Measurements from ENCODE around the gene OSBPL7. TPM values are rescaled to one million over a fixed set of nuclear protein-coding genes. Genes with fewer than 3 reads are reported as not detected.

The OSBPL7 gene
- total RNA-seq, 2 donors from 2014 or later = 18.2 to 42.2 TPM

DNA sequence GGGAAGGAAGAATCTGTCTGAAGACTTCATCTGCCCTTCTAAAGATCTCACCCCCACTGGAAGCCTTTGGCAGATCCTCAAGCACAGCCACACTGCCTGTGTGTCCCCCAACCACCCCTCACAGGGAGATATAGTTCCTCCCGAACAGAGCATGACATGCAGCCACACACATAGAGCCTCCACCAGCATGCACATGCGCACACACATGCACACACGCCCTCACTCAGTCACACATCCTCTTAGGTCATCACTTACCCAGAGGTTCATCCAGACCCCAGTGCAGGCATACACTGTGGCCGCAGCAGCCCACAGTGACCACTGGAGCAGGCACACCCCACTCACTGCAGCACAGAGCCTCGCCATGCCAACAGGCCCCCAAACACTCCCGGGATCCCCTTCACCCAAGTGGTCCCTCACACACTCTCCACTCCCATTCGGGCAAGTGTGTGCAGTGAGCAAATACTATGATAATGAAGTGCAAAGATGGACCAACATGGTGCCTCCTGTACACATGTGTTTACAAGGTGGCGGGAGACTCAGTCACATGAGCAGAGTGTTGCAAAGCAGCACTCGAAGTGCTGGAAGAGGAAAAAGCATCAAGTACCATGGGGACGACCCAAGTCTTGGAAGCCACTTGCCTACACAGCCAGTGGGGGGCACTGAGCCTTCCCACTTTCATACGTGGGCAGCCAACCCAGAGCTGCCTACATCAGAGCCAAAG lies 46.4 kb upstream of the OSBPL7 start:
- ATAC-seq (no peak), DNase-seq (no peak)
- Histone ChIP-seq H3K4me3 (no peak overlapping the region), H3K27ac (no peak overlapping the region), H3K36me3 (replicated peaks in 1 of 2; ENCODE audit: insufficient read depth in 1 of 2, low read depth in 2 of 2) (no peaks in the 10 kb centered on the region), H3K27me3 (peaks cover 3 to 13% of the 10 kb centered on the region in 2 donors), H3K9me3 (no peaks in the 10 kb centered on the region), H3K4me1 (no peaks in the 10 kb centered on the region)
- TF ChIP-seq POLR2A (IDR thresholded peaks at IDR 0.05) = no peak
- TF ChIP-seq, protein P1, sequence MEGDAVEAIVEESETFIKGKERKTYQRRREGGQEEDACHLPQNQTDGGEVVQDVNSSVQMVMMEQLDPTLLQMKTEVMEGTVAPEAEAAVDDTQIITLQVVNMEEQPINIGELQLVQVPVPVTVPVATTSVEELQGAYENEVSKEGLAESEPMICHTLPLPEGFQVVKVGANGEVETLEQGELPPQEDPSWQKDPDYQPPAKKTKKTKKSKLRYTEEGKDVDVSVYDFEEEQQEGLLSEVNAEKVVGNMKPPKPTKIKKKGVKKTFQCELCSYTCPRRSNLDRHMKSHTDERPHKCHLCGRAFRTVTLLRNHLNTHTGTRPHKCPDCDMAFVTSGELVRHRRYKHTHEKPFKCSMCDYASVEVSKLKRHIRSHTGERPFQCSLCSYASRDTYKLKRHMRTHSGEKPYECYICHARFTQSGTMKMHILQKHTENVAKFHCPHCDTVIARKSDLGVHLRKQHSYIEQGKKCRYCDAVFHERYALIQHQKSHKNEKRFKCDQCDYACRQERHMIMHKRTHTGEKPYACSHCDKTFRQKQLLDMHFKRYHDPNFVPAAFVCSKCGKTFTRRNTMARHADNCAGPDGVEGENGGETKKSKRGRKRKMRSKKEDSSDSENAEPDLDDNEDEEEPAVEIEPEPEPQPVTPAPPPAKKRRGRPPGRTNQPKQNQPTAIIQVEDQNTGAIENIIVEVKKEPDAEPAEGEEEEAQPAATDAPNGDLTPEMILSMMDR (IDR thresholded peaks at IDR 0.05) = no peak
- intact Hi-C loops (cut with DNase I) = no loop called here
- WGBS, 2 donors = 70 to 80% methylated on average over 9 to 11 of the region's 11 CpGs

DNA sequence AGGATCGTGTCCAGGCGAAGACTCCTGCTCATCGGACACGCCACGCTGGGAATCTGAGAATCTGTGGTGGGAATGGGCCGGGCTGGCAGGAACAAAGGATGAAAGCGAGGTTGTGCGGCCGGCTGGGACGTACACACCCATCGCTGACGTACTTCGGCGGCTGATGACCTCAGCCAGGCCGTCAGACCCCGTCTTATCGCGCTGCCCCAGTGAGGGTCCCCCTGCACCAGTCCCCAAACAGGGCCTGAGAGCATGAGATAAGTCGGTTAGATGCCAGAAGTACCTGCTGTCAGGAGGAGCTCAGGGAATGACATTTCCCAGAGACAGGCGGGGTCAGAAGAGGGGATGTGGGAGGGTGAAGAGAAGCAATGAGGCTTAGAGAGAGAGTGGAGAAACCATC lies 45.3 kb upstream of the OSBPL7 start:
- Histone ChIP-seq H3K27me3 (peaks cover 3 to 4% of the 10 kb centered on the region in 2 donors), H3K27ac (no peak overlapping the region), H3K4me1 (no peaks in the 10 kb centered on the region), H3K4me3 (no peak overlapping the region), H3K36me3 (replicated peaks in 1 of 2; ENCODE audit: insufficient read depth in 1 of 2, low read depth in 2 of 2) (no peaks in the 10 kb centered on the region), H3K9me3 (no peaks in the 10 kb centered on the region)
- no peak for DNase-seq
- WGBS, 2 donors = 54 to 58% methylated on average over 19 to 20 of the region's 20 CpGs
- TF ChIP-seq, protein P1 (IDR thresholded peaks at IDR 0.05) = no peak
- no peak for TF ChIP-seq POLR2A (IDR thresholded peaks at IDR 0.05)
- intact Hi-C loops (cut with DNase I) = no loop called here
- ATAC-seq = no peak

DNA sequence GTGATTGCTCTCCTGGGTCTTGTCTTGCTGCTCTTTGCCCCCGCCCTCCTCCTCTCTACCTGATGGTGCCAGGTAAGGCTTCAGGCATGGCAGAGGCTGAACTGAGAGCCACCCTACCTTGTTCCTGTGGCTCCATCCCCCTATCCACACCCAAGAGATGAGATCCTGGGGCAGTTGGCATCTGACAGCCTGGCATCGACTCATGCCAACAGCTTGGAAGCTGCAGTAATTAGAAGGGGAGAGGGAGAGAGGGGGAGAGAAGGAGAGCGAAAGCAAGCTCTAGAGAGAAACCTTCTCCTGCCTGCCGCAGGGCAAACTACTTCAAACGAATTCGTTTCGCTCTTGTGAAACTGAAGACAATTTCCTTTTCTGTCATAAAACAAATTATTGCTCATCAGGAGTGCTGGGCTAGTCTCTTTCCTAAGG lies 43.2 kb upstream of the OSBPL7 start:
- intact Hi-C loops (cut with DNase I) = no loop called here
- Histone ChIP-seq H3K4me1 (no peaks in the 10 kb centered on the region), H3K9me3 (no peaks in the 10 kb centered on the region), H3K4me3 (no peak overlapping the region), H3K27me3 (no peaks in the 10 kb centered on the region), H3K36me3 (replicated peaks in 1 of 2; ENCODE audit: insufficient read depth in 1 of 2, low read depth in 2 of 2) (no peaks in the 10 kb centered on the region), H3K27ac (no peak overlapping the region)
- TF ChIP-seq POLR2A (IDR thresholded peaks at IDR 0.05) = no peak
- TF ChIP-seq, protein P1 (IDR thresholded peaks at IDR 0.05) = no peak
- no peak for DNase-seq
- WGBS, 2 donors = 53 to 56% methylated on average over 7 of the region's 7 CpGs
- ATAC-seq = no peak

GRCh38 chr17:47862621-47863440 lies 41.2 kb upstream of the OSBPL7 start:
- Histone ChIP-seq H3K4me1 (no peaks in the 10 kb centered on the region), H3K4me3 (no peak overlapping the region), H3K27ac (no peak overlapping the region), H3K27me3 (no peaks in the 10 kb centered on the region), H3K36me3 (replicated peaks in 1 of 2; ENCODE audit: insufficient read depth in 1 of 2, low read depth in 2 of 2) (no peaks in the 10 kb centered on the region), H3K9me3 (no peaks in the 10 kb centered on the region)
- TF ChIP-seq POLR2A (IDR thresholded peaks at IDR 0.05) = no peak
- ATAC-seq (no peak), DNase-seq (no peak)
- intact Hi-C loops (cut with DNase I) = no loop called here
- WGBS, 2 donors = 65 to 70% methylated on average over 7 of the region's 7 CpGs

DNA sequence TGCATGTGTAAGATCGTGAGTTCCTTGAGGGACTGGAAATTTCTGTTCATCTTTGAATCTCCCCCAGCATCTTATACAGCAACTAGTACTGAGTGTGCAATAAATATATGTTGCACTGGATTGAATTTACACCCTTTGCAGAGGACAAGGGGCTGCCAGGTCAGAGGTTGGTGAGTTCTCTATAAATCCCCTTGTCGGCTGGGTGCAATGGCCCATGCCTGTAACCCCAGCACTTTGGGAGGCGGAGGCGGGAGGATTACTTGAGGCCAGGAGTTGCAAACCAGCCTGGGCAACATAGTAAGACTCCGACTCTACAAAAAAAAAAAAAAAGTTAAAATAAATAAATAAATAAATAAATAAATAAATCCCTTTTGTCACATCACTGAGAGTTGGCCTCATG lies 38.8 kb upstream of the OSBPL7 start:
- DNase-seq (no peak), ATAC-seq (no peak)
- H3K4me1 ChIP-seq = no peaks in the 10 kb centered on the region
- intact Hi-C loops (cut with DNase I) = no loop called here
- H3K36me3 ChIP-seq (replicated peaks in 1 of 2; ENCODE audit: insufficient read depth in 1 of 2, low read depth in 2 of 2) = no peaks in the 10 kb centered on the region
- TF ChIP-seq, protein P1 (IDR thresholded peaks at IDR 0.05) = no peak
- TF ChIP-seq POLR2A (IDR thresholded peaks at IDR 0.05) = no peak
- no peaks in the 10 kb centered on the region for H3K9me3 ChIP-seq
- H3K27me3 ChIP-seq = no peaks in the 10 kb centered on the region
- 72 to 82% methylated on average over 5 of the region's 5 CpGs for WGBS, 2 donors
- H3K27ac ChIP-seq = no peak overlapping the region
- H3K4me3 ChIP-seq = no peak overlapping the region

Measured in body of pancreas (tissue), 4 donors.